Measurements from ENCODE around the gene NR2C1. TPM values are rescaled to one million over a fixed set of nuclear protein-coding genes. Genes with fewer than 3 reads are reported as not detected.

The NR2C1 gene
- 15.6 and 18.7 TPM in 2 replicates for total RNA-seq

GRCh38 chr12:95072900-95073697, at the start of gene NR2C1:
NR2C1 (minus strand) TSS chr12:95073618; CDS start chr12:95067384, 6,234 bp downstream.

GRCh38 chr12:95003213-95003920, 70.1 kb downstream of the NR2C1 start, which contains the start of gene NDUFA12:
NDUFA12 (minus strand) TSS chr12:95003697; CDS start chr12:95003680, 17 bp downstream.

Other genes with a start within 250 kb of the NR2C1 start
- gene NDUFA12, start 69.9 kb downstream of the NR2C1 start, total RNA-seq: 181 and 196 TPM in 2 replicates
- gene FGD6, start 143.8 kb upstream of the NR2C1 start, total RNA-seq: 12.7 and 15.0 TPM in 2 replicates
- gene VEZT, start 144.2 kb upstream of the NR2C1 start, total RNA-seq: 66.6 and 69.0 TPM in 2 replicates